ENCODE measurements around the gene GCGR.

Gene GCGR

GRCh38 chr17:81806461-81807209 is 2.7 kb downstream of the GCGR start:
- H3K4me3 ChIP-seq (ENCODE audit: low read depth, low read length): no peak overlapping the region
- TF ChIP-seq POLR2A (IDR thresholded peaks at IDR 0.05; ENCODE audit: extremely low read depth, insufficient read length) (no peak), MYC (IDR thresholded peaks at IDR 0.05; ENCODE audit: low read depth, low read length) (no peak), CTCF (IDR thresholded peaks at IDR 0.05; ENCODE audit: low read depth, low read length) (no peak), MAX (IDR thresholded peaks at IDR 0.05; ENCODE audit: low read depth, low read length) (no peak)
- DNase-seq (ENCODE audit: low read depth): peak; percentile 41

- DNase-seq (ENCODE audit: low read depth): no peak
- TF ChIP-seq MAX (IDR thresholded peaks at IDR 0.05; ENCODE audit: low read depth, low read length): no peak
- TF ChIP-seq CTCF (IDR thresholded peaks at IDR 0.05; ENCODE audit: low read depth, low read length): no peak
- no peak for TF ChIP-seq POLR2A (IDR thresholded peaks at IDR 0.05; ENCODE audit: extremely low read depth, insufficient read length)
- TF ChIP-seq MYC (IDR thresholded peaks at IDR 0.05; ENCODE audit: low read depth, low read length): no peak
- H3K4me3 ChIP-seq (ENCODE audit: low read depth, low read length): no peak overlapping the region
These were observed 3.3 kb downstream of the GCGR start for GRCh38 chr17:81807210-81807719.

DNA sequence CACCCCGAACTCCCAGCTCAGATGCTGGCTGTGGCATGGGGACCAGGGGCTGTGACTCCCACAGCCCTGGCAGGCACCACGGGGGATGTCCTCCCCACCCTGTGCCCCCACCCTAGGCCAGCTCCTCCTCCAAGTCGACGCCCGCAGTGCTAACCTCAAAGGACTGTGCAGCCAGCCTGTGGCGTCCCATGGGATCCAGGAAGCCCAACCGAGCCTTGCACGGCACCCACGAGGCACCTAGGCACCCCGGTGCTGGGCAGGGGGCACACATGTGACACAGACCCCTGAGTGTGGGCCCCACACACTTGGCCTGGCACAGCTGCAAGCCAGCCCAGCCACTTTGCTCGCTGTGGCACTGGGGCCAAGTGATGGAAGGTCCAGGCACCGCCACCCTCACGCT is 3.9 kb downstream of the GCGR start:
- TF ChIP-seq MAX (IDR thresholded peaks at IDR 0.05; ENCODE audit: low read depth, low read length) (0 out of 2 replicates have a peak, but pooled peaks have one; percentile 15), MYC (IDR thresholded peaks at IDR 0.05; ENCODE audit: low read depth, low read length) (no peak)
- H3K4me3 ChIP-seq (ENCODE audit: low read depth, low read length): no peak overlapping the region
- peak; percentile 78 for DNase-seq (ENCODE audit: low read depth)

GRCh38 chr17:81808778-81809555 is 5.0 kb downstream of the GCGR start:
- TF ChIP-seq POLR2A (IDR thresholded peaks at IDR 0.05; ENCODE audit: extremely low read depth, insufficient read length) (no peak), CTCF (IDR thresholded peaks at IDR 0.05; ENCODE audit: low read depth, low read length) (no peak), MYC (IDR thresholded peaks at IDR 0.05; ENCODE audit: low read depth, low read length) (no peak), MAX (IDR thresholded peaks at IDR 0.05; ENCODE audit: low read depth, low read length) (no peak)
- DNase-seq (ENCODE audit: low read depth): no peak

GRCh38 chr17:81809556-81809998 is 5.6 kb downstream of the GCGR start:
- TF ChIP-seq MYC (IDR thresholded peaks at IDR 0.05; ENCODE audit: low read depth, low read length) (no peak), POLR2A (IDR thresholded peaks at IDR 0.05; ENCODE audit: extremely low read depth, insufficient read length) (no peak), CTCF (IDR thresholded peaks at IDR 0.05; ENCODE audit: low read depth, low read length) (no peak), MAX (IDR thresholded peaks at IDR 0.05; ENCODE audit: low read depth, low read length) (no peak)
- no peak overlapping the region for H3K4me3 ChIP-seq (ENCODE audit: low read depth, low read length)
- no peak for DNase-seq (ENCODE audit: low read depth)

More at GRCh38 chr17:81808778-81809555, 5.0 kb downstream of the GCGR start:
- H3K4me3 ChIP-seq (ENCODE audit: low read depth, low read length): no peak overlapping the region

All from NB4 (cell line).